ENCODE measurements around the gene GRID2.
"Not testable (repeated sequence)": the region's sequence is repeated elsewhere in the genome, so short reads cannot be mapped to it uniquely, and the experiment has no call there.

GRID2 gene

DNA sequence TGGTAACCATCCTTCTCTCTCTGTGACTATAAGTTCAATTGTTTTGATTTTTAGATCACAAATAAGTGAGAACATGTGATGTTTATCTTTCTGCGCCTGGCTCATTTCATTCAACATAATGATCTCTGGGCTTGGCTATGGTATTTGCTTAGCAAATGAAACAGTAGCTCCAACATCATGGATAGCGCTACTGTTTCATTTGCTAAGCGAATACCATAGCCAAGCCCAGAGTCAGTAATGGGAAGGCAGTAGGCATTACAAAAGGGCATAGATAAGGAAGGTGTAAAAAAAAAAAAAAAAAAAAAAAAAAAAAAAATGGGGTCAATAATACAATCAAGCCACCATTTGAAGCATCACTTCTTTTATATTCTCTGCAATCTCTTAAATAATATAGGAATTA lies 1055.8 kb downstream of the GRID2 start:
- H3K9ac ChIP-seq (ENCODE audit: low read depth, low read length, poor library complexity) = no peak overlapping the region
- no peaks in the 10 kb centered on the region for H3K36me3 ChIP-seq (replicated peaks in 1 of 2; ENCODE audit: control insufficient read depth in 2 of 2, insufficient read depth in 2 of 2, low read length in 2 of 2)
- H3K4me1 ChIP-seq (ENCODE audit: control insufficient read depth in 2 of 2, insufficient read depth in 1 of 2, low read depth in 1 of 2, low read length in 2 of 2) = no peaks in the 10 kb centered on the region
- no peaks in the 10 kb centered on the region for H3K9me3 ChIP-seq (replicated peaks in 1 of 2; ENCODE audit: control insufficient read depth in 2 of 2, insufficient read depth in 1 of 2, low read depth in 1 of 2, low read length in 2 of 2)
- H3K27ac ChIP-seq (replicated peaks; ENCODE audit: low read length) = no peak overlapping the region
- H2BK5ac ChIP-seq (ENCODE audit: low read length) = no peak overlapping the region
- H3K4me3 ChIP-seq (ENCODE audit: low read length in 2 of 2) = no peak overlapping the region
- H2BK120ac ChIP-seq (ENCODE audit: low read depth, low read length) = no peak overlapping the region
- H3K4ac ChIP-seq (ENCODE audit: low read length) = no peak overlapping the region
- H2AFZ ChIP-seq (ENCODE audit: low read length) = no peak overlapping the region
- H2BK15ac ChIP-seq (ENCODE audit: low read length) = no peak overlapping the region
- H2BK12ac ChIP-seq (ENCODE audit: low read length) = no peak overlapping the region
- no peak overlapping the region for H3K23ac ChIP-seq (ENCODE audit: low read depth, low read length, poor library complexity)
- no peaks in the 10 kb centered on the region for H3K79me1 ChIP-seq (ENCODE audit: low read depth, low read length)
- H2AK5ac ChIP-seq (ENCODE audit: low read depth, low read length) = no peak overlapping the region
- DNase-seq (ENCODE audit: low spot score) = no peak
- no peak overlapping the region for H3K4me2 ChIP-seq (ENCODE audit: insufficient read depth, low read length, poor library complexity, severe bottlenecking)
- H3K18ac ChIP-seq (ENCODE audit: low read length) = no peak overlapping the region
- no peaks in the 10 kb centered on the region for H3K27me3 ChIP-seq (ENCODE audit: control insufficient read depth in 3 of 3, insufficient read depth in 3 of 3, low read depth in 1 of 3, low read length in 3 of 3)
- no peak overlapping the region for H4K8ac ChIP-seq (ENCODE audit: low read depth, low read length)
- no peak overlapping the region for H4K91ac ChIP-seq (ENCODE audit: low read depth, low read length, poor library complexity)
- H3K14ac ChIP-seq (ENCODE audit: low read length) = no peak overlapping the region
- WGBS, 2 donors (ENCODE audit: extremely low coverage in 2 of 2, insufficient read length in 2 of 2, insufficient replicate concordance in 1 of 2) = no CpG with 5 or more reads among the region's 3 CpGs

DNA sequence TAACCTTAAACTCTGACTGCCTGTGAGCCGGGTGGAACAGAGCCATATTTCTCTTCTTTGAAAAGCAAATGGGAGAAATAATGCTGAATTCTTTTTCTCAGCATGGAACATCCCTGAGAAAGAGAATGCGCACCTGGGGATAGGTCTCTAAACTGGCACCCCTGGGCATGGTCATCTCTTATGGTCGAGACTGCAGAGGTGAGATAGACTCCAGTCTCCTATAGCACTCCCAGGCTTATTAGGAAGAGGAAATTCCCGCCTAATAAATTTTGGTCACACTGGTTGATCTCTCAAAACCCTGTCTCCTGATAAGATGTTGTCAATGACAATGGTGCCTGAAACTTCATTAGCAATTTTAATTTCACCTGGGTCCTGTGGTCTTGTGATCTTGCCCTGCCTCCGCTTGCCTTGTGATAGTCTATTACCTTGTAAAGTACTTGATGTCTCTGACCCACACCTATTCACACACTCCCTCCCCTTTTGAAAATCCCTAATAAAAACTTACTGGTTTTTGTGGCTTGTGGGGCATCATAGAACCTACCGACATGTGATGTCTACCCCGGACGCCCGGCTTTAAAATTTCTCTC lies 1062.5 kb downstream of the GRID2 start:
- not testable (repeated sequence) for H2BK5ac ChIP-seq (ENCODE audit: low read length); H2BK15ac ChIP-seq (ENCODE audit: low read length); H3K36me3 ChIP-seq (replicated peaks in 1 of 2; ENCODE audit: control insufficient read depth in 2 of 2, insufficient read depth in 2 of 2, low read length in 2 of 2); DNase-seq (ENCODE audit: low spot score); H3K9me3 ChIP-seq (replicated peaks in 1 of 2; ENCODE audit: control insufficient read depth in 2 of 2, insufficient read depth in 1 of 2, low read depth in 1 of 2, low read length in 2 of 2); H3K4me3 ChIP-seq (ENCODE audit: low read length in 2 of 2); H2AK5ac ChIP-seq (ENCODE audit: low read depth, low read length); H3K9ac ChIP-seq (ENCODE audit: low read depth, low read length, poor library complexity); H4K8ac ChIP-seq (ENCODE audit: low read depth, low read length); H2AFZ ChIP-seq (ENCODE audit: low read length); H4K91ac ChIP-seq (ENCODE audit: low read depth, low read length, poor library complexity); H3K27me3 ChIP-seq (ENCODE audit: control insufficient read depth in 3 of 3, insufficient read depth in 3 of 3, low read depth in 1 of 3, low read length in 3 of 3); H3K14ac ChIP-seq (ENCODE audit: low read length); H3K4me2 ChIP-seq (ENCODE audit: insufficient read depth, low read length, poor library complexity, severe bottlenecking); H3K79me1 ChIP-seq (ENCODE audit: low read depth, low read length); H3K4me1 ChIP-seq (ENCODE audit: control insufficient read depth in 2 of 2, insufficient read depth in 1 of 2, low read depth in 1 of 2, low read length in 2 of 2); H3K4ac ChIP-seq (ENCODE audit: low read length); H2BK12ac ChIP-seq (ENCODE audit: low read length); H2BK120ac ChIP-seq (ENCODE audit: low read depth, low read length); H3K27ac ChIP-seq (replicated peaks; ENCODE audit: low read length); H3K18ac ChIP-seq (ENCODE audit: low read length); H3K23ac ChIP-seq (ENCODE audit: low read depth, low read length, poor library complexity)
- WGBS, 2 donors (ENCODE audit: extremely low coverage in 2 of 2, insufficient read length in 2 of 2, insufficient replicate concordance in 1 of 2) = no CpG with 5 or more reads among the region's 9 CpGs

DNA sequence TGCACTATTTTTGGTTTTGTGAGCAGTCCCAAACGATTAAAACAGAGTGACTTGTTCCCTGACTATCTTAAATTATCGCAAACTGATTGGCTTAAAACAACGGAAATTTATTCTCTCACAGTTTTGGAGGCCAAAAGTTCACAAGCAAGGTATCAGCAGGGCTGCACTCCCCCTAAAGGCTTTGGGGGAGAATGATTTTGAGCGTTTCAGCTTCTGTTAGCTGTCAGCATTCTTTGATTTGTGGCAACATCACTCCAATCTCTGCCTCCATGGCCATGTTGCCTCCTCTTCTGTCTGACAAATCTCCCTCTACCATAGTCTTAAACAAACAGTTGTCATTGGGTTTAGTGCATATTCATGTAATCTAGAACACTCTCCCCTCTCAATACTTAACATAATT lies 1065.2 kb downstream of the GRID2 start:
- Histone ChIP-seq H3K4me1 (ENCODE audit: control insufficient read depth in 2 of 2, insufficient read depth in 1 of 2, low read depth in 1 of 2, low read length in 2 of 2) (no peaks in the 10 kb centered on the region), H3K36me3 (replicated peaks in 1 of 2; ENCODE audit: control insufficient read depth in 2 of 2, insufficient read depth in 2 of 2, low read length in 2 of 2) (no peaks in the 10 kb centered on the region), H3K4ac (ENCODE audit: low read length) (no peak overlapping the region), H3K23ac (ENCODE audit: low read depth, low read length, poor library complexity) (no peak overlapping the region), H3K14ac (ENCODE audit: low read length) (no peak overlapping the region), H4K8ac (ENCODE audit: low read depth, low read length) (no peak overlapping the region), H2BK12ac (ENCODE audit: low read length) (no peak overlapping the region), H2BK120ac (ENCODE audit: low read depth, low read length) (no peak overlapping the region), H3K9ac (ENCODE audit: low read depth, low read length, poor library complexity) (no peak overlapping the region), H4K91ac (ENCODE audit: low read depth, low read length, poor library complexity) (no peak overlapping the region), H3K9me3 (replicated peaks in 1 of 2; ENCODE audit: control insufficient read depth in 2 of 2, insufficient read depth in 1 of 2, low read depth in 1 of 2, low read length in 2 of 2) (no peaks in the 10 kb centered on the region), H2AFZ (ENCODE audit: low read length) (peak overlapping the region; percentile 40), H3K4me2 (ENCODE audit: insufficient read depth, low read length, poor library complexity, severe bottlenecking) (no peak overlapping the region), H3K18ac (ENCODE audit: low read length) (no peak overlapping the region), H2BK15ac (ENCODE audit: low read length) (no peak overlapping the region), H3K79me1 (ENCODE audit: low read depth, low read length) (no peaks in the 10 kb centered on the region), H2AK5ac (ENCODE audit: low read depth, low read length) (no peak overlapping the region), H3K27me3 (ENCODE audit: control insufficient read depth in 3 of 3, insufficient read depth in 3 of 3, low read depth in 1 of 3, low read length in 3 of 3) (no peaks in the 10 kb centered on the region), H3K4me3 (ENCODE audit: low read length in 2 of 2) (no peak overlapping the region), H2BK5ac (ENCODE audit: low read length) (no peak overlapping the region), H3K27ac (replicated peaks; ENCODE audit: low read length) (no peak overlapping the region)
- no peak for DNase-seq (ENCODE audit: low spot score)
- WGBS, 2 donors (ENCODE audit: extremely low coverage in 2 of 2, insufficient read length in 2 of 2, insufficient replicate concordance in 1 of 2) = no CpG with 5 or more reads among the region's 4 CpGs

DNA sequence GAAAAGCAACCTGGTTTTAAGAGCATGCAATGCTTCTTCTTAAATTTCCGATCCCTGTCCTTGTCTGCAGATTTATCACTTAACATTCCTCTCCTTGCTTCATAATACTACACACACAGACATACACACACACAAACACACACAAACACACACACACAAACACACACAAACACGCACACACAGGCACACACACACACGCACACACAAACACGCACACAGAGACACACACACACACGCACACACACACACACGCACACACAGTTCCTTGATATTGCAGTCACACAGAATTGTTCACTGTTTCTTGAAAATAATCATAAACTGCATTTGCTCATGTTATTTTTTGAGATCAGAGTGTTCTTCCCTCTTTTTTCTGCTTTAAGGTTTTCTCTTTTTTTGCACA lies 1066.5 kb downstream of the GRID2 start:
- Histone ChIP-seq H2AFZ (ENCODE audit: low read length) (no peak overlapping the region), H3K4me2 (ENCODE audit: insufficient read depth, low read length, poor library complexity, severe bottlenecking) (no peak overlapping the region), H3K18ac (ENCODE audit: low read length) (no peak overlapping the region), H3K4ac (ENCODE audit: low read length) (no peak overlapping the region), H3K36me3 (replicated peaks in 1 of 2; ENCODE audit: control insufficient read depth in 2 of 2, insufficient read depth in 2 of 2, low read length in 2 of 2) (no peaks in the 10 kb centered on the region), H2BK12ac (ENCODE audit: low read length) (no peak overlapping the region), H3K23ac (ENCODE audit: low read depth, low read length, poor library complexity) (no peak overlapping the region), H2AK5ac (ENCODE audit: low read depth, low read length) (no peak overlapping the region), H2BK5ac (ENCODE audit: low read length) (no peak overlapping the region), H2BK15ac (ENCODE audit: low read length) (no peak overlapping the region), H2BK120ac (ENCODE audit: low read depth, low read length) (no peak overlapping the region), H4K91ac (ENCODE audit: low read depth, low read length, poor library complexity) (no peak overlapping the region), H3K9me3 (replicated peaks in 1 of 2; ENCODE audit: control insufficient read depth in 2 of 2, insufficient read depth in 1 of 2, low read depth in 1 of 2, low read length in 2 of 2) (no peaks in the 10 kb centered on the region), H3K4me1 (ENCODE audit: control insufficient read depth in 2 of 2, insufficient read depth in 1 of 2, low read depth in 1 of 2, low read length in 2 of 2) (no peaks in the 10 kb centered on the region), H3K27ac (replicated peaks; ENCODE audit: low read length) (no peak overlapping the region), H3K14ac (ENCODE audit: low read length) (no peak overlapping the region), H4K8ac (ENCODE audit: low read depth, low read length) (no peak overlapping the region), H3K27me3 (ENCODE audit: control insufficient read depth in 3 of 3, insufficient read depth in 3 of 3, low read depth in 1 of 3, low read length in 3 of 3) (no peaks in the 10 kb centered on the region), H3K79me1 (ENCODE audit: low read depth, low read length) (no peaks in the 10 kb centered on the region), H3K4me3 (ENCODE audit: low read length in 2 of 2) (no peak overlapping the region), H3K9ac (ENCODE audit: low read depth, low read length, poor library complexity) (no peak overlapping the region)
- 100% methylated on average over 1 of the region's 6 CpGs; no CpG with 5 or more reads in 1 of the 2 donors for WGBS, 2 donors (ENCODE audit: extremely low coverage in 2 of 2, insufficient read length in 2 of 2, insufficient replicate concordance in 1 of 2)
- DNase-seq (ENCODE audit: low spot score) = no peak

All from neuronal stem cell (in vitro differentiated cells).